Measurements from ENCODE around the gene PCDHGA5.
"Not testable (repeated sequence)": the region's sequence is repeated elsewhere in the genome, so short reads cannot be mapped to it uniquely, and the experiment has no call there.

The PCDHGA5 gene

GRCh38 chr5:141351591-141351990 is 12.4 kb upstream of the PCDHGA5 start:
- no peak for DNase-seq (ENCODE audit: low read depth)

- peak; percentile 20 for DNase-seq (ENCODE audit: low read depth)
These were observed 9.0 kb upstream of the PCDHGA5 start, which contains the start of gene PCDHGA4 for GRCh38 chr5:141354900-141355469. PCDHGA4 (plus strand) TSS chr5:141355021; CDS start chr5:141355108, 87 bp downstream.

GRCh38 chr5:141355641-141356040 is 8.3 kb upstream of the PCDHGA5 start:
- no peak for DNase-seq (ENCODE audit: low read depth)

- DNase-seq (ENCODE audit: low read depth): no peak
These were observed 7.8 kb upstream of the PCDHGA5 start for GRCh38 chr5:141356133-141356532.

GRCh38 chr5:141356950-141357349 is 7.0 kb upstream of the PCDHGA5 start:
- no peak for DNase-seq (ENCODE audit: low read depth)

GRCh38 chr5:141359790-141360426 is 4.1 kb upstream of the PCDHGA5 start, which contains the start of gene PCDHGB2:
PCDHGB2 (plus strand) TSS chr5:141359994; CDS start chr5:141360136, 142 bp downstream.
- DNase-seq (ENCODE audit: low read depth): peak; percentile 26

- no peak for DNase-seq (ENCODE audit: low read depth)
These were observed 3.3 kb upstream of the PCDHGA5 start for GRCh38 chr5:141360685-141361084.

GRCh38 chr5:141362719-141363118 is 1.2 kb upstream of the PCDHGA5 start:
- DNase-seq (ENCODE audit: low read depth): no peak

- no peak for DNase-seq (ENCODE audit: low read depth)
These were observed 2.3 kb downstream of the PCDHGA5 start for GRCh38 chr5:141366016-141366896.

- peak; percentile 64 for DNase-seq (ENCODE audit: low read depth)
These were observed 6.3 kb downstream of the PCDHGA5 start, which contains the start of gene PCDHGB3 for GRCh38 chr5:141369994-141370848. PCDHGB3 (plus strand) TSS chr5:141370242; CDS start chr5:141370395, 153 bp downstream.

- DNase-seq (ENCODE audit: low read depth): no peak
These were observed 7.9 kb downstream of the PCDHGA5 start for GRCh38 chr5:141371572-141372475.

GRCh38 chr5:141373673-141374317 is 9.8 kb downstream of the PCDHGA5 start, which contains the start of gene PCDHGA6:
PCDHGA6 (plus strand) TSS chr5:141373891; CDS start chr5:141374084, 193 bp downstream.
- peak; percentile 31 for DNase-seq (ENCODE audit: low read depth)

- no peak for DNase-seq (ENCODE audit: low read depth)
These were observed 10.7 kb downstream of the PCDHGA5 start for GRCh38 chr5:141374627-141375026.

- DNase-seq (ENCODE audit: low read depth): not testable (repeated sequence)
These were observed 11.6 kb downstream of the PCDHGA5 start for GRCh38 chr5:141375444-141376155.

- peak; percentile 53 for DNase-seq (ENCODE audit: low read depth)
These were observed 18.7 kb downstream of the PCDHGA5 start, which contains the start of gene PCDHGA7 for GRCh38 chr5:141382469-141383294. PCDHGA7 (plus strand) TSS chr5:141382742; CDS start chr5:141382900, 158 bp downstream.

- DNase-seq (ENCODE audit: low read depth): no peak
These were observed 19.4 kb downstream of the PCDHGA5 start for GRCh38 chr5:141383345-141383744.

- DNase-seq (ENCODE audit: low read depth): no peak
These were observed 20.7 kb downstream of the PCDHGA5 start for GRCh38 chr5:141384471-141385267.
